Left lobe of liver (tissue), 2 donors: Measurements from ENCODE around the gene RIPOR2. TPM values are rescaled to one million over a fixed set of nuclear protein-coding genes. Genes with fewer than 3 reads are reported as not detected.
A peak's percentile ranks its signal among the peaks of the same experiment; 100 is the strongest.

Experiments used
- ATAC-seq: fragments of 200-7000 bp; cut with Tn5 transposase; one replicate; pipeline ENCODE4 v1.9.1; 2020; ENCODE audit warnings: mild to moderate bottlenecking, moderate library complexity
- DNase-seq: peaks from one replicate; pipeline ENCODE4 v3.0.0-alpha.2; 2020; ENCODE audit warnings: low spot score
- total RNA-seq: library from RNA; stranded (reverse); gene quantifications from one replicate; pipeline ENCODE4 v1.2.1, GENCODE V29; 2021
- donor health status: DM: no; HTN: no; CAD: no; lungs with moderate emphysema.
- donor health status: DM: no; HTN: yes; CAD: no.

RIPOR2 gene
- total RNA-seq, 1 donor from 2014 or later, result 3.0 TPM

GRCh38 chr6:24856901-24857670, 78.7 kb downstream of the RIPOR2 start:
- no peak for DNase-seq
- no peak for ATAC-seq

GRCh38 chr6:24856246-24856599, 79.5 kb downstream of the RIPOR2 start:
- DNase-seq (no peak), ATAC-seq (no peak)

- ATAC-seq, result peak; percentile 96
These were observed 80.1 kb downstream of the RIPOR2 start for GRCh38 chr6:24855395-24856245.

GRCh38 chr6:24854077-24854666, 81.6 kb downstream of the RIPOR2 start:
- ATAC-seq (no peak), DNase-seq (no peak)

More at GRCh38 chr6:24855395-24856245, 80.1 kb downstream of the RIPOR2 start:
- DNase-seq, result peak; percentile 60

GRCh38 chr6:24851086-24851485, 84.7 kb downstream of the RIPOR2 start:
- DNase-seq, result no peak
- peak; percentile 63 for ATAC-seq

- DNase-seq (no peak), ATAC-seq (no peak)
These were observed 86.0 kb downstream of the RIPOR2 start for GRCh38 chr6:24849713-24850112.

- DNase-seq, result no peak
- ATAC-seq, result no peak
These were observed 87.3 kb downstream of the RIPOR2 start for GRCh38 chr6:24848461-24848860.

GRCh38 chr6:24847402-24847801, 88.4 kb downstream of the RIPOR2 start:
- ATAC-seq, result no peak
- no peak for DNase-seq

- ATAC-seq (no peak), DNase-seq (no peak)
These were observed 90.2 kb downstream of the RIPOR2 start for GRCh38 chr6:24845578-24845977.

GRCh38 chr6:24844903-24845302, 90.9 kb downstream of the RIPOR2 start:
- ATAC-seq (no peak), DNase-seq (no peak)

- DNase-seq (no peak), ATAC-seq (no peak)
These were observed 91.7 kb downstream of the RIPOR2 start for GRCh38 chr6:24844061-24844460.

- ATAC-seq, result no peak
These were observed 95.6 kb downstream of the RIPOR2 start for GRCh38 chr6:24840187-24840586.

GRCh38 chr6:24838994-24839393, 96.8 kb downstream of the RIPOR2 start:
- ATAC-seq (no peak), DNase-seq (no peak)

More at GRCh38 chr6:24840187-24840586, 95.6 kb downstream of the RIPOR2 start:
- DNase-seq, result no peak

- DNase-seq (no peak), ATAC-seq (no peak)
These were observed 97.7 kb downstream of the RIPOR2 start for GRCh38 chr6:24838081-24838480.

- DNase-seq (no peak), ATAC-seq (peak; percentile 20)
These were observed 99.7 kb downstream of the RIPOR2 start for GRCh38 chr6:24836109-24836508.

- DNase-seq, result no peak
- no peak for ATAC-seq
These were observed 101.9 kb downstream of the RIPOR2 start for GRCh38 chr6:24833711-24834386.

GRCh38 chr6:24832794-24833193, 103.0 kb downstream of the RIPOR2 start:
- ATAC-seq (no peak), DNase-seq (no peak)

GRCh38 chr6:24831771-24832716, 103.7 kb downstream of the RIPOR2 start:
- no peak for ATAC-seq
- DNase-seq, result no peak

- DNase-seq (no peak), ATAC-seq (no peak)
These were observed 106.1 kb downstream of the RIPOR2 start for GRCh38 chr6:24829657-24830056.

GRCh38 chr6:24827970-24828369, 107.8 kb downstream of the RIPOR2 start:
- DNase-seq (no peak), ATAC-seq (no peak)
